Glomerular visceral epithelial cell (primary cell): Measurements from ENCODE around the gene PTRH2.

ENCODE experiments used
- DNase-seq: peaks from one replicate; pipeline ENCODE4 v3.0.0-alpha.2; 2016; ENCODE audit errors: extremely low spot score

Gene PTRH2

GRCh38 chr17:59719526-59719925 is 12.3 kb upstream of the PTRH2 start:
- DNase-seq = no peak

GRCh38 chr17:59716427-59716826 is 9.2 kb upstream of the PTRH2 start:
- DNase-seq = no peak

DNA sequence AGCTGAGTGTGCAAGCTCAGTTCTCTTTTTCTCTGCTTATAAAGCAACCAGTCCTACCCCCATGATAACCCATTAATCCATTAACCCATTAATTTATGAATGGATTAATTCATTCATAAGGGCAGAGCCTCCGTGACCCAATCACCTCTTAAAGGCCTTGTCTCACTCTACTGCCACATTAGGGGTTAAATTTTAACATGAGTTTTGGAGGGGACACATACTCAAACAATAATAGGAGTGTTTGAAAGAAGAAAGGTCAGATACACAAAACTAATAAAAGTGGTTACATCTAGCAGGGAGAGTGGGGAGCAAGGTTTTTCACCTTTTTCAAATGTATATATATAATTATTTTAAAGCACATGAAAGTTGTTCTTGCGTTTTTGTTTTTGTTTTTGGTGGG is 7.0 kb upstream of the PTRH2 start:
- DNase-seq = no peak

DNA sequence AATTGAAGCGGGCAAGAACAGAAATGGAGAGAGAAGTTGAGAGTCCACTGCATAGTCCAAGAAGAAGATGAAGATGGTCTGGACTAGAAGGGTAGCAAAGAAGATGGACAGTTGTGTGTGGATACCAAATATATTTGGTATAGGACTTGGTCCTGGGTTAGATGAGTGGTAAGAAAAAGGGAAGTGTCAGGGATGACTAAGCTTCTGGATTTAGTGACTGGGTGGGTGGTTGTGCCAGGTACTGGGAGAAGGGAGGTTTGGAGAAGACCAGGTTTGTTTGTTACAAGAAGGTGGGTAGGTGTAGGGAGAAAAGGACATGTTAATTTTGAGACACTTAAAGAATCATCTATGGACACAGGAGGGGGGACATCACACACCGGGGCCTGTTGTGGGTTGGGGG is 5.6 kb upstream of the PTRH2 start:
- DNase-seq = no peak

DNA sequence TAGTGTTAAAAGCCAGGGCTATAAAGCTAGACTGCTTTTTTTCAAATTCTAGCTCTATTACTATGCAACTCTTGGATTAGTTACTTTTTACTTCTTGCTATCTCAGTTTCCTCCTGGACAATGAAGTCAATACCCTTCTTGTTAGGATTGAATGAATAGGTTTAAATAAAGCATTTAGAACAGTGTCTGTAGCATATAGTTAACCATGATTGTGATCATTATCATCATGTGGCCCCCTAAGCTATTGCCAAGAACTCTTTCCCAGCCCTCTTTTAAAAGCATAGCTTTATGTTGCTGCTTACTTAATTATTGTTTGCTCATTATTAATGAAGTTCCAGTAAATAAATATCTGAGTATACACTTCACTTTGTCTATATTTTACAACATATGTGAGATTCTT is 4.7 kb upstream of the PTRH2 start:
- no peak for DNase-seq

GRCh38 chr17:59707971-59708430 is 771 bp upstream of the PTRH2 start:
- no peak for DNase-seq

DNA sequence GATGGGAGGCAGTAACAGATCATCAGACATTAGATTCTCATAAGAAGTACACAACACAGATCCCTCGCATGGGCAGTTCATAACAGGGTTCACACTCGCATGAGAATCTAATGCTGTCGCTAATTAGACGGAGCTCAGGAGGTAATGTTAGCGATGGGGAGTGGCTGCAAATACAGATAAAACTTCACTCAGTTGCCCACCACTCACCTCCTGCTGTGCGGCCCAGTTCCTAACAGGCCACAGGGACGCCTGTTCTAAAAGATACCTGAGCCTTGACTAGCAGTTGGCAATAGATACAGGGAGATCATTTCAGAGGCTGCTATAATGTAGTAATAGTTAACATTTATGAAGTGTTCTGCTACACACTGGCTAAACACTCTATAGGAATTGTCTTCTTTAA is 4.9 kb downstream of the PTRH2 start:
- no peak for DNase-seq

- DNase-seq = no peak
These were observed 7.4 kb downstream of the PTRH2 start for GRCh38 chr17:59699786-59700185.

DNA sequence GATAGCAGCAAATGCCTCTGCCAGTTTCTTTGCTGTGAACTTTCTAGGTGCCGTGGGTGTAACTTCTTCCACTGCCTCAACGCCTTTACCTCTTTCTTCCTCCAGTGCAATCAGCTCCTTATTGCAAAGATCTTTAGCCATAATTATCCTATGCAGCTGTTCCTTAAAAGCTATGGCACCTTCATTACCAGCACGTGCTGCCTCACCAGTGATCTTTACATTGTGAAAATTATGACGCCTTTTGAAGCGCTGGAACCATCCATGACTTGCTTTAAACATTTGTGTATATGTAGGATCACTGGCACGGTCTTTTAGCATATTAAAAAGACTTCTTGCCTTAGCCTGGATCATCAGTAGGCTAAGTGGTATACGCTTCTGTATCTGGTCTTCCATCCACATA is 8.0 kb downstream of the PTRH2 start:
- DNase-seq = no peak

- DNase-seq = no peak
These were observed 9.1 kb downstream of the PTRH2 start for GRCh38 chr17:59698143-59698542.

- DNase-seq = no peak
These were observed 10.4 kb downstream of the PTRH2 start for GRCh38 chr17:59696682-59697277.

- no peak for DNase-seq
These were observed 11.1 kb downstream of the PTRH2 start for GRCh38 chr17:59695945-59696681.

DNA sequence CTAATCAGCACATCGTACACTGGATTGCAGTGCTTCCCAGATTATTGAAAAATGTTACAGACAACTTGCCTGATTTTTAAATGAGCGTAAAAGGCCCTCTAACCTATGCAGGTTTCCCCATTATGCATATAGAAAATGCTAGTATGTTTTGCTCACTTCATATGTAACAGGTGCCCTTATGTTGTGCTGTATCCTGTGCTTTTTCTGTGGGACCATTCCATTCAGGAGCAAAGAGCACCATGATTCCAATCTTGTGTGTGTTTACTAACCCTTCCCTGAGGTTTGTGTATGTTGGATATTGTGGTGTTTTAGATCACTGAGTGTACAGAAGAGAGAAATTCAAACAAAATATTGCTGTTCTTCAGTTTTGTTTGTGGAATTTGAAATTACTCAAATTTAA is 12.9 kb downstream of the PTRH2 start:
- no peak for DNase-seq

DNA sequence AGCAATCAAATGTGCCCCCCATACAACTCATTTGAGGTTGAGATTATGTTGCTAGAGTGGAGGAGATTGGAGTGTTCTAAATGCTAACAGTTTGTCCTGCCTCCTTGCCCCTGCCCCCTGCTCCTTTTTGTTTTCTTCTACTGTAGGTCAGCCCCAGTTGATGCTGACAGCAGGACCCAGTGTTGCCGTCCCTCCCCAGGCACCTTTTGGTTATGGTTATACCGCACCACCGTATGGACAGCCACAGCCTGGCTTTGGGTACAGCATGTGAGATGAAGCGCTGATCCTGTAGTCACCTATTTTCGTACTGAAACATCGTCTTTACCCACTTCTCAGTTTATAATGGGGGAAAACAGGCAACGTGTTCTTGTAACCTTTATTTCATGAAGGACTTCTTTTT is 13.6 kb downstream of the PTRH2 start:
- no peak for DNase-seq

DNA sequence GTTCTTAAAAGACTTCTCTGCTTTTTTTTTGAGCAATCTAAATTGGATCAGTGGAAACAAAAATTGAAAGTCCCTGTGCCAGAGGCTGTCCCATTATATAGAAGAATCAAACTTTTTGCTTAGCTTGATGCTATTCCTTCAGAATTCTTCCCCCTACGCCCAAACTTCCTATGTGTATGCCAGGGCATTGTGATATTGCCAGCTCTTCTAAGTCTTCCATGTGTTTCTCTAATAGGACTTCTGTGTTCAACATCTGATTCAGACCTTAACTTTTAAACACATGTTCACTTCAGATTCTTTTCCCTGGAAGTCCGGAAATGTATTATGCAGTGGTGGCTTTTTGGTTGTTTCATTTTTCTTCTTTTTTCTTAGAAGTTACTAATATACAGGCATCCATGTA is 18.7 kb downstream of the PTRH2 start:
- no peak for DNase-seq

DNA sequence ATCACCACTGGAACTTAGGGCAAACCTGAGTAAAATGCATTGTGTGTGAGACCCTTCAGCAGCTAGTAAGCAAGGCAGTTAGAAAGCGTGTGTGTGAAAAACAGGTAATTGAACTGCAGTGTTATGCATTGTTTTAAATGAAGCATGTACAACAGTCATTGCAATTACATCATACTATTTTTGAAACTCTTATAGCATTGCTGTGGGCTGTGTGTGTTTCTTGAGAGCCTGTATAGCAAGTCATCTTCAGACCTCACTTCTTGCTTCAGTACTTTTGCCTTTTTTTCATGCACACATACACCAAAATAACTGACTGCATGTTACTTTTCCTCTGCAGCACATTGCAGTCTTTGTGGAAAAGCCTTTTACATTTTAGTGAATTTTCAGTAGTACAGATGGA is 19.2 kb downstream of the PTRH2 start:
- no peak for DNase-seq

DNA sequence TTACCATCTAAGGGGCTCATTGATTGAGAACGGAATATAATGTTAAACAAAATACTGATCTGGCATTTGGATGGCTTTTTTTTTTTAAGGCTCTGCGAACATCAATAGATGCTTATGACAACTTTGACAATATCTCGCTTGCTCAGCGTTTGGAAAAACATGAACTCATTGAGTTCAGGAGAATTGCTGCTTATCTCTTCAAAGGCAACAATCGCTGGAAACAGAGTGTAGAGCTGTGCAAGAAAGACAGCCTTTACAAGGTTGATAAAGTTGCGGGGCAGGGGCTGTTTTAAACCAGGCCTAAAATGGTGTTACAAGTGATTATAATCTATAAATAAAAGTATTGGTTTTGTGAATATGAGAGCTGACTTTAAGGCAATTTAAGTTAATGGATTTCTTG is 22.3 kb downstream of the PTRH2 start:
- DNase-seq = no peak

GRCh38 chr17:59683283-59683682 is 23.9 kb downstream of the PTRH2 start:
- DNase-seq = no peak

- DNase-seq = no peak
These were observed 26.9 kb downstream of the PTRH2 start for GRCh38 chr17:59680314-59680713.

DNA sequence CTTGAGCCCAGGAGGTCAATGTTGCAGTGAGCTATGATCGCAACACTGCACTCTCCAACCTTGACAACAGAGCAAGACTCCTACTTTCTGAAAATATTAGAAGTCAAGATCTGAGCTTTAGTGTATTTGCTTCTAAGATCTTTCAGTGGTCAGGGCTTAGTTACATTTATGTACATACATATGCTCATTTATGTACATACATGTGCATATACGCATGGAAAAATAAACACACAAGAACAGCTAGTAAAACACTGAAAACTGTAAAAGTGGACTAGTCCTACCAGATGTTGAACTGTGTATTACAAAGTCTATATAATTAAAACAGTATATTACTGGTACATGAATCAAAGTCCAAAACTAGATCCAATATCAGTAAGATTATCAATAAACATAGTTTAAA is 28.3 kb downstream of the PTRH2 start:
- DNase-seq = no peak

DNA sequence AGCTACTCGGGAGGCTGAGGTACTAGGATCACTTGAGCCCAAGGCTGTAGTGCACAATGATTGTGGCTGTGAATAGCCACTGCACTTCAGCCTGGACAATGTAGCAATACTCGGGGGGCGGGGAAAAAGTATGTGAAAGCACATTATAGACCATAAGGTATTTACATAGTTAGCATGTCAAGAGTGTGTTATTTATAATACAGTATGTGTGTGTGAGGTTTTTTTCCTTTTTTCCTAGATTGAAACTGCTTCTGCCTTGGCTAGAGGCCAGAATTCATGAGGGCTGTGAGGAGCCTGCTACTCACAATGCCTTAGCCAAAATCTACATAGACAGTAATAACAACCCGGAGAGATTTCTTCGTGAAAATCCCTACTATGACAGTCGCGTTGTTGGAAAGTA is 30.5 kb downstream of the PTRH2 start:
- no peak for DNase-seq

GRCh38 chr17:59675231-59675630 is 32.0 kb downstream of the PTRH2 start:
- DNase-seq = no peak

- DNase-seq = no peak
These were observed 35.8 kb downstream of the PTRH2 start for GRCh38 chr17:59671386-59671785.

DNA sequence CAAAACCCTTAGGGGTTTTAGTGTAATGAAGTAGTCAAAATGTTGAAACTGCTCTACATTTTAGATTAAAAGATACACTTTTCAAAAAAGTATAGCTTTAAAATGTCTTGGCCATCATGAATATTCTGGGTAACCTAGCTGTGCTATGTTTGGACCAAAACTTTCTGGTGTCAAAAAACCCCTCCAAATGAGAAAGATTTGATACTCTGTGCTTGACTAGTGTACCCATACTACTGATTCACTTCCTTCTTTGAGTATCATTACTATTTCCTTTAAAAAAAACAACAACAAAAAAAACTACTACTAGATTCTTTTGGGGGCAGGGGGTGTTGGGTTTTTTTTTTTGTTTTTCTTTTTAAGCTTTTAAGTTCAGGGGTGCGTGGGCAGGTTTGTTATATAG is 37.3 kb downstream of the PTRH2 start:
- no peak for DNase-seq
